ENCODE measurements around the gene PPP1R2.

GRCh38 chr3:195577645-195578177, 34.6 kb upstream of the PPP1R2 start:
- TF ChIP-seq CTCF (IDR thresholded peaks at IDR 0.05 in 8 of 11, conservative IDR thresholded peaks at IDR 0.05 in 3 of 11) (no peak), POLR2A (IDR thresholded peaks at IDR 0.05) (no peak)

Measured in spleen (tissue), 7 donors.